ENCODE measurements around the gene CCDC127. TPM values are rescaled to one million over a fixed set of nuclear protein-coding genes. Genes with fewer than 3 reads are reported as not detected.
"Not testable (repeated sequence)": the region's sequence is repeated elsewhere in the genome, so short reads cannot be mapped to it uniquely, and the experiment has no call there.

The CCDC127 gene
- total RNA-seq, 4 donors from 2014 or later = 4.4 to 5.2 (median 4.8) TPM

- peaks cover 53 to 70% of the 10 kb centered on the region in 2 donors for H3K36me3 ChIP-seq
- H3K9me3 ChIP-seq = no peaks in the 10 kb centered on the region
- no peak overlapping the region for H3K4me3 ChIP-seq (replicated peaks in 1 of 3)
- no peaks in the 10 kb centered on the region for H3K4me1 ChIP-seq
- DNase-seq = no peak
- H3K27me3 ChIP-seq = no peaks in the 10 kb centered on the region
- H3K27ac ChIP-seq = no peak overlapping the region
- intact Hi-C loops (cut with DNase I) = no loop called here
- TF ChIP-seq CTCF (IDR thresholded peaks at IDR 0.05) (no peak), POLR2A (IDR thresholded peaks at IDR 0.05) (no peak)
- WGBS, 2 donors = 92 to 98% methylated on average over 14 of the region's 14 CpGs
Observed at GRCh38 chr5:230711-231110, 12.8 kb upstream of the CCDC127 start.

- Histone ChIP-seq H3K9me3 (no peaks in the 10 kb centered on the region), H3K36me3 (peaks cover 43 to 75% of the 10 kb centered on the region in 2 donors), H3K4me1 (no peaks in the 10 kb centered on the region), H3K4me3 (replicated peaks in 1 of 3) (no peak overlapping the region), H3K27ac (no peak overlapping the region), H3K27me3 (no peaks in the 10 kb centered on the region)
- WGBS, 2 donors = 94% methylated on average over 3 of the region's 3 CpGs
- no peak for DNase-seq
- TF ChIP-seq CTCF (IDR thresholded peaks at IDR 0.05) = no peak
- TF ChIP-seq POLR2A (IDR thresholded peaks at IDR 0.05) = no peak
- intact Hi-C loops (cut with DNase I) = no loop called here
Observed at GRCh38 chr5:228886-229285, 10.9 kb upstream of the CCDC127 start.

- H3K9me3 ChIP-seq; intact Hi-C loops (cut with DNase I); H3K4me1 ChIP-seq; H3K27ac ChIP-seq; H3K27me3 ChIP-seq; H3K4me3 ChIP-seq (replicated peaks in 1 of 3): not testable (repeated sequence)
- 67 to 85% methylated on average over 6 to 14 of the region's 17 CpGs for WGBS, 2 donors
- peak; percentile 52 to 61 for DNase-seq
- peaks cover 43 to 69% of the 10 kb centered on the region in 2 donors for H3K36me3 ChIP-seq
Observed at GRCh38 chr5:227375-227774, 9.4 kb upstream of the CCDC127 start.

GRCh38 chr5:225334-225733 lies 7.4 kb upstream of the CCDC127 start:
- 96 to 97% methylated on average over 13 to 14 of the region's 14 CpGs for WGBS, 2 donors
- H3K4me1 ChIP-seq = peaks cover 3% of the 10 kb centered on the region in 2 donors
- H3K4me3 ChIP-seq (replicated peaks in 1 of 3) = no peak overlapping the region
- DNase-seq = no peak
- TF ChIP-seq POLR2A (IDR thresholded peaks at IDR 0.05) (no peak), CTCF (IDR thresholded peaks at IDR 0.05) (no peak)
- H3K27me3 ChIP-seq = no peaks in the 10 kb centered on the region
- H3K27ac ChIP-seq = no peak overlapping the region
- H3K9me3 ChIP-seq = no peaks in the 10 kb centered on the region
- intact Hi-C loops (cut with DNase I) = no loop called here
- peaks cover 41 to 55% of the 10 kb centered on the region in 2 donors for H3K36me3 ChIP-seq

GRCh38 chr5:223791-224190 lies 5.8 kb upstream of the CCDC127 start:
- 90 to 92% methylated on average over 6 of the region's 6 CpGs for WGBS, 2 donors
- H3K27me3 ChIP-seq = no peaks in the 10 kb centered on the region
- no peak overlapping the region for H3K27ac ChIP-seq
- H3K36me3 ChIP-seq = peaks cover 25 to 41% of the 10 kb centered on the region in 2 donors
- TF ChIP-seq POLR2A (IDR thresholded peaks at IDR 0.05) (no peak), CTCF (IDR thresholded peaks at IDR 0.05) (no peak)
- H3K9me3 ChIP-seq = no peaks in the 10 kb centered on the region
- H3K4me1 ChIP-seq = peaks cover 3 to 11% of the 10 kb centered on the region in 2 donors
- intact Hi-C loops (cut with DNase I) = no loop called here
- no peak for DNase-seq
- H3K4me3 ChIP-seq (replicated peaks in 1 of 3) = no peak overlapping the region

- H3K27ac ChIP-seq; H3K27me3 ChIP-seq; H3K9me3 ChIP-seq; DNase-seq; intact Hi-C loops (cut with DNase I); H3K4me3 ChIP-seq (replicated peaks in 1 of 3): not testable (repeated sequence)
- peaks cover 19 to 35% of the 10 kb centered on the region in 2 donors for H3K36me3 ChIP-seq
- H3K4me1 ChIP-seq = peaks cover 3 to 11% of the 10 kb centered on the region in 2 donors
- WGBS, 2 donors = 68 to 79% methylated on average over 6 of the region's 6 CpGs
Observed at GRCh38 chr5:222951-223715, 5.2 kb upstream of the CCDC127 start.
